H9 (cell line): ENCODE measurements around the gene WDR48. TPM values are rescaled to one million over a fixed set of nuclear protein-coding genes. Genes with fewer than 3 reads are reported as not detected.

Source experiments
- DNase-seq: peaks from one replicate; pipeline ENCODE4 v3.0.0-alpha.2; 2017
- H2AFZ ChIP-seq: one replicate; pipeline ENCODE4 v1.6.1; 2013; ENCODE audit warnings: mild to moderate bottlenecking, low read length, control low read depth, moderate library complexity
- H2AK5ac ChIP-seq: 2 replicates; pipeline ENCODE4 v1.6.1; 2013; ENCODE audit warnings: low read length, control low read depth, mixed read lengths; ENCODE audit not compliant: insufficient read length
- H2BK120ac ChIP-seq: one replicate; pipeline ENCODE4 v1.6.1; 2013; ENCODE audit warnings: low read depth, mild to moderate bottlenecking, low read length, control low read depth, inconsistent platforms; ENCODE audit not compliant: poor library complexity, severe bottlenecking
- H2BK12ac ChIP-seq: 2 replicates; pipeline ENCODE4 v1.6.1; 2013; ENCODE audit warnings: low read length, control low read depth, mixed read lengths, low read depth; ENCODE audit not compliant: insufficient read length
- H2BK15ac ChIP-seq: 2 replicates; pipeline ENCODE4 v1.6.1; 2013; ENCODE audit warnings: low read depth, low read length, control low read depth
- H2BK20ac ChIP-seq: one replicate; pipeline ENCODE4 v1.6.1; 2013; ENCODE audit warnings: low read depth, mild to moderate bottlenecking, low read length, control low read depth, inconsistent platforms; ENCODE audit not compliant: poor library complexity, severe bottlenecking
- H2BK5ac ChIP-seq: 2 replicates; pipeline ENCODE4 v1.6.1; 2013; ENCODE audit warnings: low read length, control low read depth, mixed read lengths; ENCODE audit not compliant: insufficient read length
- H3K14ac ChIP-seq: 2 replicates; pipeline ENCODE4 v1.6.1; 2013; ENCODE audit warnings: low read length, control low read depth; ENCODE audit not compliant: insufficient read depth
- H3K18ac ChIP-seq: 2 replicates; pipeline ENCODE4 v1.6.1; 2013; ENCODE audit warnings: low read depth, mild to moderate bottlenecking, mixed read lengths, low read length, control low read depth; ENCODE audit not compliant: insufficient read length
- H3K23ac ChIP-seq: 2 replicates; pipeline ENCODE4 v1.6.1; 2013; ENCODE audit warnings: low read length, control low read depth, mixed read lengths, low read depth; ENCODE audit not compliant: insufficient read length
- H3K23me2 ChIP-seq: 2 replicates; pipeline ENCODE4 v1.6.1; 2013; ENCODE audit warnings: low read depth, mild to moderate bottlenecking, mixed read lengths, low read length, control low read depth; ENCODE audit not compliant: insufficient read length, poor library complexity, severe bottlenecking
- H3K27ac ChIP-seq: 2 replicates; pipeline ENCODE4 v1.5.1; 2013; ENCODE audit warnings: low read length, control low read depth, mixed read lengths, low read depth; ENCODE audit not compliant: insufficient read length
- H3K27me3 ChIP-seq: 2 replicates; pipeline ENCODE4 v1.6.1; 2013; ENCODE audit warnings: low read length, control low read depth, inconsistent platforms; ENCODE audit not compliant: insufficient read depth
- H3K4ac ChIP-seq: 2 replicates; pipeline ENCODE4 v1.6.1; 2013; ENCODE audit warnings: low read depth, mild to moderate bottlenecking, control low read depth, inconsistent platforms, low read length, moderate library complexity
- H3K4me1 ChIP-seq: 2 replicates; pipeline ENCODE4 v1.6.1; 2013; ENCODE audit warnings: low read length, control low read depth, inconsistent platforms; ENCODE audit not compliant: insufficient read depth
- H3K4me2 ChIP-seq: 2 replicates; pipeline ENCODE4 v1.6.1; 2013; ENCODE audit warnings: low read length, control low read depth, mixed read lengths; ENCODE audit not compliant: insufficient read length, insufficient read depth
- H3K56ac ChIP-seq: 2 replicates; pipeline ENCODE4 v1.6.1; 2013; ENCODE audit warnings: low read depth, mild to moderate bottlenecking, mixed read lengths, low read length, control low read depth; ENCODE audit not compliant: insufficient read length
- H3K79me1 ChIP-seq: 2 replicates; pipeline ENCODE4 v1.6.1; 2013; ENCODE audit warnings: low read depth, mild to moderate bottlenecking, moderate library complexity, low read length, control low read depth, inconsistent platforms; ENCODE audit not compliant: insufficient read depth, poor library complexity, severe bottlenecking
- H3K79me2 ChIP-seq: 2 replicates; pipeline ENCODE4 v1.6.1; 2013; ENCODE audit warnings: low read length, control low read depth, inconsistent platforms; ENCODE audit not compliant: insufficient read depth
- H3K9ac ChIP-seq: 2 replicates; pipeline ENCODE4 v1.6.1; 2013; ENCODE audit warnings: low read length, control low read depth, mixed read lengths; ENCODE audit not compliant: insufficient read length; ENCODE audit errors: extremely low read depth
- H3K9me3 ChIP-seq: one replicate; pipeline ENCODE4 v1.6.1; 2013; ENCODE audit warnings: low read depth, low read length, inconsistent platforms; ENCODE audit not compliant: control insufficient read depth
- H3T11ph ChIP-seq: one replicate; pipeline ENCODE4 v1.6.1; 2013; ENCODE audit warnings: mild to moderate bottlenecking, low read length, control low read depth, inconsistent platforms
- H4K20me1 ChIP-seq: one replicate; pipeline ENCODE4 v1.6.1; 2013; ENCODE audit not compliant: control insufficient read depth, insufficient read length, insufficient read depth
- H4K5ac ChIP-seq: 2 replicates; pipeline ENCODE4 v1.6.1; 2013; ENCODE audit warnings: low read depth, mild to moderate bottlenecking, mixed read lengths, low read length, control low read depth; ENCODE audit not compliant: insufficient read length
- H4K8ac ChIP-seq: replicated peaks from 2 replicates; pipeline ENCODE4 v1.6.1; 2013; ENCODE audit warnings: low read length, control low read depth, mixed read lengths, low read depth; ENCODE audit not compliant: insufficient read length
- H4K91ac ChIP-seq: 2 replicates; pipeline ENCODE4 v1.6.1; 2013; ENCODE audit warnings: low read depth, mild to moderate bottlenecking, moderate library complexity, mixed read lengths, low read length, control low read depth; ENCODE audit not compliant: insufficient read length
- H3K27ac Mint-ChIP-seq, 3 experiments: 2 replicates in 2 of 3; 3 replicates in 1 of 3; pipeline ENCODE4 v1.8.0; 2020 to 2021; ENCODE audit warnings: mixed read lengths in 3 of 3, mild to moderate bottlenecking in 1 of 3, moderate library complexity in 1 of 3
- H3K27me3 Mint-ChIP-seq: 2 replicates; pipeline ENCODE4 v1.8.0; 2021; ENCODE audit warnings: low read depth, mild to moderate bottlenecking, moderate library complexity, mixed read lengths
- H3K36me3 Mint-ChIP-seq, 3 experiments: 2 replicates in 2 of 3; 3 replicates in 1 of 3; pipeline ENCODE4 v1.8.0; 2020 to 2021; ENCODE audit warnings: low read depth in 3 of 3, mixed read lengths in 3 of 3; ENCODE audit not compliant: insufficient read depth in 1 of 3
- H3K4me1 Mint-ChIP-seq, 2 experiments: 2 replicates each; pipeline ENCODE4 v1.8.0; 2020; ENCODE audit warnings: mixed read lengths in 2 of 2
- H3K4me3 Mint-ChIP-seq, 2 experiments: 2 replicates in 1 of 2; 3 replicates in 1 of 2; pipeline ENCODE4 v1.8.0; 2020 to 2021; ENCODE audit warnings: mild to moderate bottlenecking in 2 of 2, mixed read lengths in 2 of 2, moderate library complexity in 1 of 2
- H3K9me3 Mint-ChIP-seq, 2 experiments: 2 replicates in 1 of 2; 3 replicates in 1 of 2; pipeline ENCODE4 v1.8.0; 2020; ENCODE audit warnings: mild to moderate bottlenecking in 2 of 2, mixed read lengths in 2 of 2, moderate library complexity in 1 of 2
- CTCF ChIP-seq: fragments of 200-600 bp; sonication (generic); conservative IDR thresholded peaks from 3 replicates; pipeline ENCODE4 v1.8.0; 2021; ENCODE audit warnings: antibody characterized with exemption, mild to moderate bottlenecking
- WGBS: extraction: QIAGEN DNeasy Blood & Tissue Kit; methylation state at CpG from one replicate; pipeline ENCODE4 v1.1.7; 2013; ENCODE audit warnings: missing lambda C conversion rate, low lambda C conversion rate, mixed read lengths; ENCODE audit not compliant: insufficient read length; ENCODE audit errors: extremely low coverage; 5-methylcytosine and 5-hydroxymethylcytosine counted together
- total RNA-seq: library from RNA; stranded (reverse); gene quantifications from 2 replicates; pipeline ENCODE4 v1.2.1, GENCODE V29; 2021

WDR48 gene
- total RNA-seq, 1 experiment from 2014 or later, result 52.7 TPM

- no peak overlapping the region for H4K5ac ChIP-seq
- no peak overlapping the region for H2BK20ac ChIP-seq
- no peak overlapping the region for H2AFZ ChIP-seq
- no peak overlapping the region for H3K56ac ChIP-seq
- no CpG with 5 or more reads among the region's 3 CpGs for WGBS
- H3T11ph ChIP-seq, result no peak overlapping the region
- H2AK5ac ChIP-seq, result no peak overlapping the region
- no peaks in the 10 kb centered on the region for H3K27me3 Mint-ChIP-seq
- no peak overlapping the region for H3K4me2 ChIP-seq
- no peak for DNase-seq
- H3K23me2 ChIP-seq, result no peaks in the 10 kb centered on the region
- H3K79me1 ChIP-seq, result no peaks in the 10 kb centered on the region
- H3K23ac ChIP-seq, result no peak overlapping the region
- no peak overlapping the region for H3K18ac ChIP-seq
- H2BK15ac ChIP-seq, result no peak overlapping the region
- no peak overlapping the region for H2BK5ac ChIP-seq
- H3K14ac ChIP-seq, result no peak overlapping the region
- peaks cover 10 to 15% of the 10 kb centered on the region in 2 experiments for H3K4me1 Mint-ChIP-seq
- no peak overlapping the region for H3K4ac ChIP-seq
- no peak overlapping the region for H4K8ac ChIP-seq
- H3K27ac ChIP-seq, result no peak overlapping the region
- no peak for TF ChIP-seq CTCF
- no peaks in the 10 kb centered on the region for H3K79me2 ChIP-seq
- H3K4me3 Mint-ChIP-seq, result no peak overlapping the region
- no peak overlapping the region for H2BK120ac ChIP-seq
- H3K9me3 ChIP-seq, result no peaks in the 10 kb centered on the region
- no peak overlapping the region for H2BK12ac ChIP-seq
- H4K91ac ChIP-seq, result no peak overlapping the region
- H3K27ac Mint-ChIP-seq, result no peak overlapping the region
- no peak overlapping the region for H3K9ac ChIP-seq
- no peaks in the 10 kb centered on the region for H3K9me3 Mint-ChIP-seq
- peaks cover 2% of the 10 kb centered on the region for H4K20me1 ChIP-seq
- H3K4me1 ChIP-seq, result no peaks in the 10 kb centered on the region; the same call in 1 of the 2 replicates
- H3K27me3 ChIP-seq, result no peaks in the 10 kb centered on the region
- no peaks in the 10 kb centered on the region for H3K36me3 Mint-ChIP-seq
Observed at GRCh38 chr3:39130693-39131265, 79.0 kb downstream of the WDR48 start.
